Mesangial cell (primary cell): ENCODE data around the gene HDAC11. TPM values are rescaled to one million over a fixed set of nuclear protein-coding genes. Genes with fewer than 3 reads are reported as not detected.

Experiments used
- total RNA-seq: library from RNA; depleted of rRNA; stranded (reverse); fragments of >200 nt; gene quantifications from 2 replicates; pipeline ENCODE4 v1.2.3, GENCODE V29; 2015

HDAC11 gene
- total RNA-seq: 7.0 and 27.0 TPM in 2 replicates

GRCh38 chr3:13479582-13480339 lies at the start of gene HDAC11:
Gene HDAC11, plus strand, starts transcription at chr3:13480306. Its CDS starts 42 bp downstream, at chr3:13480348.

DNA sequence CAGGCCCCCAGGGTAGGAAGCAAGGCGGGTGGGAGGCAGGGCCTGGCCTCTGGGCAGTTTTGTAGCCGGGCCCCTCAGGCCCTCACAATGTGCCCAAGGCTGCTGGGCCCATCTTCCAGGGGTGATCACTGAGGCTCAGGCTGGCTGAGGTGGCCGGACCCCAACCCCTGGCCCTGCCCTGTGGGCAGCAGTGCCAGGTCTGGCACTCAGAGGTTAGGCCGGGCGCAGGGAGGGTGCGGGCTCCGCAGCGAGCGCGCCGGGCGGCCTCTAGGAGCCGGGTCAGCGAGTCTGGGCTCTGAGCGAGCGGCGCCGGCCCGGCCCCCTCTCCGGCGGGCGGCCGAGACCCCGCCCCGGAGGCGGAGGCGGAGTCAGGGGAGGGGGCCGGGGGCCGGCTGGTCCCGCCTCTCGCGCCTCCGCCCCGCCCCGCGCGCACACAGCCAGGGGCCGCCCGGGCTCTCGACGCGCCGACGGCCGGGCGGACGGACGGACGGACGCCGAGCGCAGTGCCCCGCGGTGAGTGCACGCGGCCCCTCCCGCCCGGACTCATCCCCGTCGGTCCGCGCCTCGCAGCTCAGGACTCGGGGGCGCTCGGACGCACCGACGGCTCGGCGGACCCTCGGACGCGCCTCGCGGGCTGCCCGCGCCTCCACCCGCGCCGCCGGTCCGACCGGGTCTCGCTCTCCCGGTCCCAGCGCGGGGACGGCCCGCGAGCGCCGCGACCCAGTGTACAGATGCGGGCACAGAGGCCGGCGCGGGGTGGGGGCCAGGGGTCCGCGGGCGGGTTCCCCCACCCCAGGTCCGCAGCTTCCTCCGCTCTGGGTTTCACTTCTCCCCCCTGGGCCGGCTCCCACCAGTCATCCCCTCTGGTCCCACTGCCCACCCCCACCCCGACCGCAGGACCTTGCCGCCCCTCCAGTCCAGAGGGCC lies 68.9 kb downstream of the HDAC11 start, which contains the start of gene FBLN2:
TSS of gene FBLN2 (plus strand) at position 430 of the 927 bp plus-strand sequence. CDS start 21,231 bp downstream, outside the sequence.

Other genes starting within 250 kb of the HDAC11 start
- gene NUP210, start 60.0 kb upstream of the HDAC11 start, total RNA-seq: 27.4 and 31.4 TPM in 2 replicates
- gene FBLN2, start 68.8 kb downstream of the HDAC11 start, total RNA-seq: 5.9 and 24.3 TPM in 2 replicates